H1 (cell line): ENCODE measurements around the gene ADAMTS17. TPM values are rescaled to one million over a fixed set of nuclear protein-coding genes. Genes with fewer than 3 reads are reported as not detected.

Experiments used
- CTCF ChIA-PET: fragments of 300-600 bp; sonication (Branson Sonifier 250); formaldehyde crosslinking; loops from one replicate; lab custom pipeline; 2021; ENCODE audit not compliant: partially characterized antibody; lab: Charles Lee
- POLR2A ChIA-PET: fragments of 300-600 bp; sonication (Branson Sonifier 250); formaldehyde crosslinking; loops from one replicate; lab custom pipeline; 2021; ENCODE audit warnings: inconsistent platforms; ENCODE audit not compliant: partially characterized antibody; lab: Charles Lee
- DNase-seq, 2 experiments: peaks; one replicate each; pipeline versions ENCODE4 v3.0.0 to v3.0.0-alpha.2; 2010 to 2022; ENCODE audit warnings: low spot score in 2 of 2, low read depth in 1 of 2, mixed read lengths in 1 of 2
- FAIRE-seq: peaks from 2 replicates; lab custom pipeline; 2011; peaks lifted over from hg19 to GRCh38; lab: Jason Lieb, UNC
- H2AFZ ChIP-seq: 2 replicates; pipeline ENCODE4 v1.8.1; 2012; ENCODE audit warnings: low read length, inconsistent platforms
- H2AK5ac ChIP-seq: 2 replicates; pipeline ENCODE4 v1.6.1; 2013; ENCODE audit warnings: low read depth, low read length
- H2BK120ac ChIP-seq: replicated peaks from 2 replicates; pipeline ENCODE3; 2013; ENCODE audit warnings: low read depth, low read length, inconsistent platforms
- H2BK12ac ChIP-seq: 2 replicates; pipeline ENCODE4 v1.6.1; 2013; ENCODE audit warnings: low read depth, low read length
- H2BK15ac ChIP-seq: 2 replicates; pipeline ENCODE4 v1.6.1; 2013; ENCODE audit warnings: low read length
- H2BK20ac ChIP-seq: 2 replicates; pipeline ENCODE4 v1.6.1; 2013; ENCODE audit warnings: low read length
- H2BK5ac ChIP-seq: 2 replicates; pipeline ENCODE4 v1.6.1; 2013; ENCODE audit warnings: low read depth, low read length
- H3K14ac ChIP-seq: 2 replicates; pipeline ENCODE4 v1.6.1; 2013; ENCODE audit warnings: inconsistent platforms; ENCODE audit not compliant: insufficient read length
- H3K18ac ChIP-seq: 2 replicates; pipeline ENCODE4 v1.6.1; 2013; ENCODE audit warnings: low read length; ENCODE audit errors: extremely low read depth
- H3K23ac ChIP-seq: 2 replicates; pipeline ENCODE4 v1.6.1; 2013; ENCODE audit warnings: inconsistent platforms; ENCODE audit not compliant: insufficient read length
- H3K23me2 ChIP-seq: 2 replicates; pipeline ENCODE4 v1.6.1; 2013; ENCODE audit warnings: low read depth, low read length
- H3K27ac ChIP-seq: 2 replicates; pipeline ENCODE4 v1.6.1; 2011; ENCODE audit warnings: low read depth, low read length, inconsistent platforms
- H3K27me3 ChIP-seq, 4 experiments: replicated peaks in 1 of 4; 1 replicate in 1 of 4; 2 replicates in 3 of 4; pipeline versions ENCODE4 v1.6.1 to v1.8.1; 2011 to 2013; ENCODE audit warnings: low read length in 3 of 4, mild to moderate bottlenecking in 3 of 4, inconsistent platforms in 2 of 4, mixed read lengths in 2 of 4, moderate library complexity in 1 of 4; ENCODE audit not compliant: control insufficient read depth in 3 of 4, insufficient read depth in 3 of 4; ENCODE audit errors: extremely low read depth in 1 of 4
- H3K36me3 ChIP-seq, 4 experiments: 2 replicates each; pipeline versions ENCODE4 v1.6.1 to v1.8.1; 2011 to 2013; ENCODE audit warnings: mild to moderate bottlenecking in 4 of 4, low read length in 3 of 4, moderate library complexity in 2 of 4, control low read depth in 1 of 4, inconsistent platforms in 1 of 4; ENCODE audit not compliant: insufficient read depth in 4 of 4, control insufficient read depth in 2 of 4
- H3K4ac ChIP-seq: replicated peaks from 2 replicates; pipeline ENCODE3; 2013; ENCODE audit warnings: low read length, low read depth, mixed read lengths, inconsistent platforms; ENCODE audit not compliant: insufficient read length
- H3K4me1 ChIP-seq, 4 experiments: replicated peaks in 1 of 4; 1 replicate in 1 of 4; 2 replicates in 3 of 4; pipeline versions ENCODE4 v1.6.1 to v1.8.1; 2011 to 2013; ENCODE audit warnings: low read length in 3 of 4, inconsistent platforms in 2 of 4, mixed read lengths in 1 of 4; ENCODE audit not compliant: insufficient read depth in 4 of 4, control insufficient read depth in 3 of 4
- H3K4me2 ChIP-seq, 2 experiments: 2 replicates each; pipeline versions ENCODE4 v1.6.1 to v1.8.1; 2011 to 2013; ENCODE audit warnings: low read depth in 2 of 2, low read length in 2 of 2, control low read depth in 1 of 2, inconsistent platforms in 1 of 2, mild to moderate bottlenecking in 1 of 2; ENCODE audit not compliant: insufficient read depth in 1 of 2
- H3K4me3 ChIP-seq, 4 experiments: fragments of 200-600, 300-600 bp in 1 of 4; sonication (generic), shearing (Covaris generic), sonication (Bioruptor Twin) in 1 of 4; 2 replicates each; pipeline versions ENCODE4 v1.5.1 to v1.8.1; 2011 to 2016; ENCODE audit warnings: low read length in 4 of 4, low read depth in 3 of 4, control low read depth in 2 of 4, inconsistent platforms in 2 of 4, mild to moderate bottlenecking in 2 of 4, mixed read lengths in 1 of 4, moderate library complexity in 1 of 4; ENCODE audit not compliant: insufficient read depth in 2 of 4; ENCODE audit errors: extremely low read depth in 1 of 4
- H3K56ac ChIP-seq: replicated peaks from 2 replicates; pipeline ENCODE3; 2013; ENCODE audit warnings: low read depth, mild to moderate bottlenecking, mixed read lengths, low read length, inconsistent platforms; ENCODE audit not compliant: insufficient read length
- H3K79me1 ChIP-seq: 2 replicates; pipeline ENCODE4 v1.6.1; 2013; ENCODE audit warnings: low read depth, low read length, control low read depth
- H3K79me2 ChIP-seq, 2 experiments: 2 replicates each; pipeline versions ENCODE4 v1.6.1 to v1.8.1; 2012 to 2013; ENCODE audit warnings: low read length in 2 of 2, mild to moderate bottlenecking in 2 of 2, inconsistent platforms in 1 of 2; ENCODE audit not compliant: insufficient read depth in 2 of 2, control insufficient read depth in 1 of 2
- H3K9ac ChIP-seq, 4 experiments: replicated peaks in 1 of 4; 1 replicate in 1 of 4; 2 replicates in 3 of 4; pipeline versions ENCODE4 v1.6.1 to v1.8.1; 2011 to 2013; ENCODE audit warnings: low read depth in 3 of 4, low read length in 3 of 4, control low read depth in 2 of 4, mild to moderate bottlenecking in 2 of 4, moderate library complexity in 2 of 4, inconsistent platforms in 1 of 4; ENCODE audit errors: extremely low read depth in 1 of 4
- H3K9me3 ChIP-seq, 2 experiments: 2 replicates each; pipeline versions ENCODE4 v1.6.1 to v1.8.1; 2012 to 2013; ENCODE audit warnings: mild to moderate bottlenecking in 2 of 2, moderate library complexity in 2 of 2, control low read depth in 1 of 2, inconsistent platforms in 1 of 2, low read depth in 1 of 2, low read length in 1 of 2, mixed read lengths in 1 of 2; ENCODE audit not compliant: insufficient read depth in 2 of 2
- H4K20me1 ChIP-seq, 2 experiments: replicated peaks in 1 of 2; 2 replicates each; pipeline versions ENCODE3 to v1.8.1; 2011 to 2013; ENCODE audit warnings: inconsistent platforms in 2 of 2, low read length in 2 of 2, mild to moderate bottlenecking in 1 of 2; ENCODE audit not compliant: insufficient read depth in 2 of 2, control insufficient read depth in 1 of 2
- H4K5ac ChIP-seq: 2 replicates; pipeline ENCODE4 v1.6.1; 2013; ENCODE audit warnings: low read length, low read depth, mixed read lengths, inconsistent platforms; ENCODE audit not compliant: insufficient read length
- H4K8ac ChIP-seq: 2 replicates; pipeline ENCODE4 v1.8.0; 2013; ENCODE audit warnings: mild to moderate bottlenecking, moderate library complexity, low read length, inconsistent platforms; ENCODE audit not compliant: insufficient read depth; ENCODE audit errors: extremely low read depth
- H4K91ac ChIP-seq: replicated peaks from 2 replicates; pipeline ENCODE3; 2013; ENCODE audit warnings: low read length, mixed read lengths, inconsistent platforms; ENCODE audit not compliant: insufficient read length
- ATF2 ChIP-seq: IDR thresholded peaks from 2 replicates; pipeline ENCODE4 v1.6.1; 2012; ENCODE audit warnings: low read length, inconsistent platforms
- ATF3 ChIP-seq: IDR thresholded peaks from 2 replicates; pipeline ENCODE4 v1.6.1; 2011; ENCODE audit warnings: low read depth, mild to moderate bottlenecking, low read length; ENCODE audit not compliant: insufficient read depth
- CBX8 ChIP-seq: fragments of 300-800, 300-1000 bp; sonication (generic); IDR thresholded peaks from 2 replicates; pipeline ENCODE4 v1.7.1; 2016; ENCODE audit warnings: low read depth, low read length, borderline replicate concordance
- FOSL1 ChIP-seq: IDR thresholded peaks from 2 replicates; pipeline ENCODE4 v1.6.1; 2011; ENCODE audit warnings: mild to moderate bottlenecking, low read depth, low read length, moderate library complexity; ENCODE audit not compliant: insufficient read depth
- KDM5A ChIP-seq: fragments of 200-600 bp; IDR thresholded peaks from 2 replicates; pipeline ENCODE4 v1.7.1; 2012; ENCODE audit warnings: mild to moderate bottlenecking, low read length, inconsistent platforms, mixed read lengths
- MAFK ChIP-seq: IDR thresholded peaks from 2 replicates; pipeline ENCODE4 v1.6.1; 2012; ENCODE audit warnings: low read depth, mild to moderate bottlenecking, improper control_type of control experiment, low read length
- NRF1 ChIP-seq: IDR thresholded peaks from 2 replicates; pipeline ENCODE4 v1.6.1; 2011; ENCODE audit warnings: mild to moderate bottlenecking, low read depth, low read length, improper control_type of control experiment
- POU5F1 ChIP-seq: IDR thresholded peaks from 2 replicates; pipeline ENCODE4 v1.6.1; 2011; ENCODE audit warnings: low read depth, mild to moderate bottlenecking, low read length, moderate library complexity
- SIN3A ChIP-seq, 2 experiments: IDR thresholded peaks in 1 of 2; conservative IDR thresholded peaks in 1 of 2; 2 replicates each; pipeline ENCODE4 v1.6.1; 2011 to 2012; ENCODE audit warnings: low read length in 2 of 2, improper control_type of control experiment in 1 of 2, low read depth in 1 of 2, mild to moderate bottlenecking in 1 of 2
- SIRT6 ChIP-seq: IDR thresholded peaks from one replicate; pipeline ENCODE4 v1.7.1; 2012; ENCODE audit warnings: low read length, inconsistent platforms
- WGBS, 2 experiments: shearing (Covaris generic) in 1 of 2; methylation state at CpG; one replicate each; pipeline versions ENCODE4 v1.1.6 to v1.1.7; 2013 to 2015; ENCODE audit warnings: low lambda C conversion rate in 2 of 2, mixed read lengths in 2 of 2, inconsistent platforms in 1 of 2, low coverage in 1 of 2, missing lambda C conversion rate in 1 of 2; ENCODE audit not compliant: insufficient replicate concordance in 2 of 2, insufficient coverage in 1 of 2, insufficient read length in 1 of 2; ENCODE audit errors: extremely low coverage in 1 of 2, missing lambda C conversion rate in 1 of 2; 5-methylcytosine and 5-hydroxymethylcytosine counted together
- polyA plus RNA-seq, 7 experiments: library from polyadenylated mRNA; depleted of rRNA in 3 of 7; stranded (reverse) in 5 of 7; unstranded in 2 of 7; fragments of >200 nt in 5 of 7; fragments of 200-250 nt in 2 of 7; gene quantifications; 1 replicate in 5 of 7; 2 replicates in 1 of 7; 4 replicates in 1 of 7; pipeline versions ENCODE4 v1.2.1 to v1.2.3, GENCODE V29; 2011 to 2013; ENCODE audit warnings: missing spikeins in 2 of 7, mixed read lengths in 2 of 7
- total RNA-seq: library from RNA; stranded (reverse); fragmentation: NEBNext Ultra II Directional; extraction: Animal tissue kit (Norgen Biotek cat#: 25700); gene quantifications from 2 replicates; pipeline ENCODE4 v1.2.1, GENCODE V29; 2021

Gene ADAMTS17
- total and polyA plus RNA-seq, 2 of the 8 experiments (the other 6 are each of a cell fraction or from before 2014, with no cell fraction given): 0.51 to 1.7 TPM

GRCh38 chr15:99993262-99993661 lies 348.5 kb downstream of the ADAMTS17 start:
- Histone ChIP-seq H3K9ac (no peak overlapping the region), H3K4me3 (no peak overlapping the region), H3K79me2 (no peaks in the 10 kb centered on the region), H2AK5ac (0 out of 2 replicates have a peak overlapping the region, but pooled peaks have one; percentile 1), H3K4me1 (peaks cover 4 to 17% (median 11%) of the 10 kb centered on the region in 4 experiments), H3K23ac (no peak overlapping the region), H2BK15ac (peak overlapping the region; percentile 72; the same call in 1 of the 2 replicates), H3K27ac (no peak overlapping the region), H3K4me2 (no peak overlapping the region), H2BK120ac (no peak overlapping the region), H4K20me1 (no peaks in the 10 kb centered on the region), H2BK5ac (peak overlapping the region; percentile 66; the same call in 1 of the 2 replicates), H3K23me2 (no peaks in the 10 kb centered on the region), H4K5ac (no peak overlapping the region), H3K56ac (no peak overlapping the region), H2BK12ac (peak overlapping the region; percentile 92; the same call in 1 of the 2 replicates), H2BK20ac (no peak overlapping the region), H3K14ac (no peak overlapping the region), H3K79me1 (no peaks in the 10 kb centered on the region), H3K27me3 (no peaks in the 10 kb centered on the region; a peak in 1 of 7 replicates), H4K91ac (peak overlapping the region; percentile 61), H3K4ac (no peak overlapping the region), H2AFZ (no peak overlapping the region), H3K36me3 (no peaks in the 10 kb centered on the region), H3K9me3 (no peaks in the 10 kb centered on the region; a peak in 1 of 4 replicates), H4K8ac (no peak overlapping the region; the same call in 1 of the 2 replicates), H3K18ac (no peak overlapping the region)
- FAIRE-seq: no peak
- ChIA-PET CTCF (interaction anchor here (0.6 to 3.4 kb wide), 3 partner anchors 11 to 636 kb away, joined by 3 to 23 read pairs (median 5); no protein-coding TSS in a partner anchor), POLR2A (interaction anchor here (1.4 kb wide), 1 partner anchor 10 kb away, joined by 4 read pairs; no protein-coding TSS in a partner anchor)
- TF ChIP-seq ATF3: no peak
- TF ChIP-seq SIN3A (conservative IDR thresholded peaks at IDR 0.05 in 1 of 2, IDR thresholded peaks at IDR 0.05 in 1 of 2; ENCODE audit: low read depth in 1 of 2, low read length in 2 of 2): no peak
- no peak for TF ChIP-seq CBX8
- no peak for TF ChIP-seq SIRT6
- TF ChIP-seq POU5F1: no peak
- no peak for TF ChIP-seq MAFK
- no peak for TF ChIP-seq KDM5A
- TF ChIP-seq FOSL1: no peak
- no peak for TF ChIP-seq NRF1
- TF ChIP-seq ATF2: no peak
- DNase-seq: no peak
- WGBS, 2 experiments: 89% methylated on average over 8 of the region's 8 CpGs; no CpG with 5 or more reads in 1 of the 2 experiments
